Activated T-cell treated with anti-CD3 and anti-CD28 coated beads for 48 hours (primary cell): ENCODE results near the gene TMEM164.

Experiments used
- DNase-seq: peaks from one replicate; pipeline ENCODE4 v3.0.0-alpha.2; 2020; ENCODE audit warnings: low read depth

The TMEM164 gene

DNA sequence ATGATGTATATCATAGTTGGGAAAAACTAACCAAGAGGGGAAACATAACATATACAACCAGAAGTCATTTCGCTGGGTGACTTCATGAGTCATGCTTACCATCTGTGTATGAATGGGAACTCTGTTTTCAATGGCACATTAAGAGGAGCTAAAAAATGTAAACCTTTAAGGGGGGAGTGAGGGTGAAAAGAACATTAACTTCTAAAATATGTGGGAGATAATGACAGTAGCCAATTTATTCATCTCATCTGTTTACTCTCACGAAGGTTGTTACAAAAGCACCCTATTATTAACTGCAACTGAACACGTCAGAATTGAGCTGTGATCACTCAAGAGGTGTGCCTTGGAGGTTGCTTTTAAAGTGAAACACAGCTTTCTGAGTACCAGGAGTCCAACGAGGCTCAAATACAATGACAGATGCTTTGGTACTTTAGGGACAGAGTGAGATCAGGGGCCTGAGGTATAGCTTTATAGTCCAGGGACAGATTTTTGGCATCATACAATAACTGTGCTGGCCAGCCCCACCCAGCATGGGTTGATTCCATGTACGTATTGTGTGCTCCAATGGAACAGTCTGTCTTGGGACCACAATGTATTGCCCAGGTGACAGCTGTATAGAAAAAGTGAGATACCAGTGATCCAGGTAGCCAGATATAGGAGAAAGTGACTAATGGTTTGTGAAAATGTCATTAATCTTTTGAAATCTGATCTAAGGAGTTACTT, 207.7 kb downstream of the TMEM164 start:
- DNase-seq, result no peak

DNA sequence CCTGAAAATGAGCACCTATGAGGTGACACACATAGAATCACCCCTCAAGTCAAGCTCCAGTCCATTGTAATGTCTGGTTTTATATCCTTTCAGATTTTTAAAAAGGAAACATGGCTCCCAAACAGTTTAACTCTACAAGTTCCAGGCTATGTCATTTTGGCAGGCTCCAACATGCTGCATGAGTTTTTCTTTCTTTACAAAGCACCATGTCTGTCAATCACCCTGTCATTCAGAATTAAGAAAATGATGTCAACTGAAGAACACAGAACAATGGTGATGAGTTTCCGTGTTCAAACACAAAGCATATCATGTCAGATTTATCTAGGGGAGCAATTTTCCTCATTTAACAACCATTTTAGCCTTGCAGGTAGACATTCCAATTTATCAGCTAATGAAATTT, 208.4 kb downstream of the TMEM164 start:
- no peak for DNase-seq

DNA sequence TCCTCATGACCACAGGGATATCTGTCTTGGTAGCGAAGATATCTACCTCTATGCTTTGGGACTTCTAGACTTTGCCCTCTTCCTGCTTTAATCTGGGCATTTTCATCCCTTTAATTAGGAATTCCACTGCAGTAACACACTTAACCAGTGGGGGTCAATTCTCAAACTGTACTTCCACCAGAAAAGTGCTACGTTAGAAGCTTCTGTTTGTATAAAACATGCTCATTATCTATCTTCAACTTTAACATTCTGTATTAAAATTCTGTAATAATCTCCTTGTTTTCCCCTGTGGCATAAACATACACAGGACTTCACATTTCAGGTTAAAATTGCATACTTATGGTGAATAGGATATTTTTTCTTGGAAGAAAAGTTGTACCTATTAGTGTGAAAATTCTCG, 209.4 kb downstream of the TMEM164 start:
- no peak for DNase-seq

DNA sequence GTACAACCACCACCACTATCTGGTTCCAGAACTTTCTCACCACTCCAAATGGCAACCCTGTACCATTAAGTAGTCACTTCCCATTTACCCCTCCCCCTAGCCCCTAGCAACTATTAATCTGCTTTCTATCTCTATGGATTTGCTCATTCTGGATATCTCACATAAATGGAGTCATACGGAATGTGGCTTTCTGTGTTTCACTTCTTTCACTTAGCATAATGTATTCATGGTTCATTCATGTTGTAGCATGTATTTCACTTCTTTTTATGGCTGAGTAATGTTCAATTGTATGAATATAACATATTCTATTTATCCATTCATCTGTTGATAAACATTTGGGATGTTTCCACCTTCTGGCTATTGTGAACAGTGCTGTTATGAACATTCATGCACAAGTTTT, 210.3 kb downstream of the TMEM164 start:
- no peak for DNase-seq

DNA sequence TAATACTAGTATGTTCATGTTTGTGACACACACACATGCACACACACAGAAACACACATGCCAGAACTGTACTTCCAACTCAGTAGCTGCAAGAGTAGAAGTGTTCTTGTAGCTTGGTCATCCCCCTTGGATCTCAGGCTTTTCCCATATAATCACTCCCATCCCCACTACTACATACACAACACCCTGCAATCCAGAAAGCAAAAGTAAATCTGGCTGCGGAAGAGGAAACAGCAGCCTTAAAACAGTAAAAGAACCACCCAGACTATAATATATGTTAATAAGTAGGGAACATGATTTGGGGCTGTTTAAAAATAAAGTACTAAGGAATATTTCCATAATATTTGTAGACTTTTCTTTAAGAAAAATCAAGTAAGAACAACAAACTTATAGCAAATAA, 211.8 kb downstream of the TMEM164 start:
- DNase-seq, result no peak

DNA sequence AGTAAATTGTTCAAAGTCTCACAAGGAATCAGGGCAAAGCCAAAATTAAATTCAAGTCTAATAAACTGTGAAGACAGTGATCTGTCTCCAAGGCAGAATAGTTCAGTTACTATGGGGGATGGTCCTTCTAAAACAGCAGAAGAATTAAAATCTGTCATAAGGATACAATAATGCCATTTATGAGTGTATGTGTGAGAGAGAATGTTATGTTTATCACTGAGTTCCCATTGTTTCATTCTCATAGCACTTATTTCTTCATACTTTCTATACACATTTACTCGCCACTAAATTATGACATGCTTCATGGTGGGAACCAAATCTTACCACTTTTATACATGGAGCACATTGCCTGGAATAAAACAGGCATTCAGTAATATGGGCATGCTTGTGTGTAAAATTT, 212.5 kb downstream of the TMEM164 start:
- no peak for DNase-seq

DNA sequence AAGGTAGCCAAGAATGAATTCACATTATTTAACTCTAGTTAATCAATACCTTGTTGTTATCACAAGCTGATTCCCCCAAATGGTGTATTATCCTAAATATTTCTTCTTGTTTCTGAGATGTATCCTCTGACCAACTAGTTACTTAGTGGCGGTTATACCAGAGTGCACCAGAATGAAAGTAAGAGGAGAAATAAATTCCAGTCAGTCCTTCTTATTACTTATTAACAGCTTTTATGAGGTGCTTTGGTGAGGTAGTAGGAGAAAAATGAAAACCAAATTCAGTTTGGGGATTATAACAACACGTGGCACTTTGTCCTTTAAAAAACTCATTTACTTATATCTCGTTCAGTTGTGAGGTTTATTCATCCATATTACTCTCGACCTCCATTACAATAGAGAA, 213.1 kb downstream of the TMEM164 start:
- no peak for DNase-seq

DNA sequence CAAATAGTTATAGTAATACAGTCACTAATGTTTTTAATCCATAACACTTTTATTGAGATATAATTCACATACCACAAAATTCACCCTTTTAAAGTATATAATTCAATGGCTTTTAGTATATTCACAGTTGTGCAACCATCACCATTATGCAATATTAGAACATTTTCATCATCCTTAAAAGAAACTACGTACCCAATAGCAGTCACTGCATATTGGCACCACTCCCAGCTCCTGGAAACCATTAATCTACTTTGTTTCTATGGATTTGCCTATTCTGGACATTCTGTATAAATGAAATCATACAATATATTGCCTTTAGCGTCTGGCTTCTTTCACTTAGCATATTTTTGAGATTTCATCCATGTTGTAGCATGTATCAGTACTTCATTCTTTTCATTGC, 215.7 kb downstream of the TMEM164 start:
- no peak for DNase-seq

DNA sequence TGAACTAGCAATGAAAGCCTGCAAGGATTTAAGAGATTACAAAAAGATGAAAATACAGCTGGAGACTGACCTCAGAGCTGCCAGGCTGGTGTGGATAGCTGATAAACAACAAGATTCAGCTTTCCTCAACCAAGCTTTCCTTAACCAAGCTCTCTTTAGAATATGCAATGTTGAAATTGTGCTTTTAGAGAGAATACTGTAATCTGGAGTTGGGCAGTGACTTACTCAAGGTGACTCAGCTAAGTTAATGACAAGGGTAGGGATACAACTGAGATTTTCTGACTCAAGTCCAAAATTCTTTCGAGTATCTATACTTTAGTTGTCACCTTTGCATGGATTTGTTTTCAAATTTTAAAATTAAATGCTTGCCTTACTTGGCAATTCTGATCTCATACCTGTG, 217.0 kb downstream of the TMEM164 start:
- DNase-seq, result no peak

DNA sequence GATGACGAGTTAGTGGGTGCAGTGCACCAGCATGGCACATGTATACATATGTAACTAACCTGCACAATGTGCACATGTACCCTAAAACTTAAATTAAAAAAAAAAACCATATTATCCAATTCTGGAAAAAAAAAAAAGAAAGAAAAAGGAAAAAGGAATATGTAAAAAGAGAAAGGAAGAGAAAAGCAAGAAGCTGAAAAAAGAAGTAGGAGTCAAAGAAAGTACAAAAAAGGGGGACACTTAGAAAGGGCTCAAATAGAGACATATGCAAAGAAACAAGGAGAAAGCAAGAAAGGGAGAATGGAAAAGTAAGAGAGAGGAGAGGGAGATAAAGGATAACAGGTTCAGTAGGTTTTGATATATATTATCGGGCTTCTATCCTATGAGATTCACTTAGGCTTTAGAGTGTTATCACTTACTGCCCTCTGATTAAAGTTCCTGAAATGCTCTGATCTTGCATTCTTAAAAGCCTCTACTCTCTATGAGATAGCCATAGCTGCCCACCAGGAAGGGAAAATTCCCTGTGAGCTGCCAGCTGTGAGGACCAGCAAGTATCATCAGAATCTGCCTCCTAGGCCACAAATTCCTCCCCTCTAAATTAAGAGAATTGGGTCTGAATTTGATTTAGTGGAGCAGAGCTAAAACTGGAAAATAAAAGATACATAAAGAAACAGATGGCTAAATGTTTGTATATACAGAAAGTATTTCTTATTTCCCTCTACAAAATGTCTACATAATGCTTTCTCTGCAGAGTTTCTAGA, 219.8 kb downstream of the TMEM164 start:
- no peak for DNase-seq

DNA sequence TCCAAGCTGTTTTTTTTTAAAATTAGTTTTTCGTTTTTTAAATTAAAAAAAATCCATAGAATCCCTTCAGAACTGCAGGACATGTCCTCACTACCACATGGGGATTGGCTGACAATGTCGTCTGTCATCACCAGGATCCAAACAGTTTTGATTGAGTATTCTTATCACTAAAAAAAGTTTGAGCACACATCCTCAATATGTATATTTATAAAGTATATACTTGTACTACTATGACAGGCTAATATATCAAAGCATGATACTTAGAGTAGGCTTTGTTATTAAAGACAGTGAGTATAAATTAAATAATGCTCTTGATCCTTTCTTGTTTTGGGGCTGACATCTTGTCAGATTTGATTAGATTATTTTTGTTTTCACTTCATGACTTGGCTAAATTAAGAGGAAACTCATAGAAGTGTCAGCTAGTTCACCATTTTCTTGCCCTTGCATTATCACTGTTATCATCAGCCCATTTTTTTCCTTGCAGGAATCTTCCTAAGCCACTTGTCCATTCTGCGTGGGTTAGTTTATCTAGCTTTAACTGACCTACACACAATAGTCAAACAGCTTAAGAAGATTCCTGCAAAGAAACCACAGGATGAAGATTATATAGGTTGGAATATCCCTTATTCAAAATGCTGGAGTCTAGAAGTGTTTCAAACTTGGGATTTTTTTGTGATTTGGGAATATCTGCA, 222.2 kb downstream of the TMEM164 start:
- DNase-seq, result no peak

DNA sequence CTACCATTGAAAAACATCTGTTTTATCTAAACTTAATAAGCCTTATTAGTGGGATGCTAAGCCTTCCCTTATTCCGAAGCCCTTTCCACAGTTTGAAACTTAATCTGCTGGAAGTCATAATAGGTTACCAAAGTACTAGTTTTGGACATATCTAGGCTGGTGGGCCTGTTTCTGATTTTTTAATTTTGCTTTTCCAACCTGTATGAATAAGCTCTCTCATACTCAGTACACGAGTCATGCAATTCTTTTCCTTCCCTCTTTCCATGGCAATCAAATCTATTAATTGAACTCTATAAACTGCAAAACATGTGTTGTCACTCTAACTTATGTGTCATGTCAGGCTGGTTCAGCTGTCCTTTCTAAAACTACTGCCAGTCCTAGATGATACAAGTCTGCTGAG, 224.0 kb downstream of the TMEM164 start:
- no peak for DNase-seq
